HG02798 (cell line): Measurements from ENCODE around the gene C1QTNF12.
"Not testable (repeated sequence)": the region's sequence is repeated elsewhere in the genome, so short reads cannot be mapped to it uniquely, and the experiment has no call there.

Experiments used
- ATAC-seq: cut with Tn5 transposase; IDR thresholded peaks from one replicate; pipeline ENCODE4 v1.9.1; 2021; ENCODE audit warnings: mild to moderate bottlenecking; ENCODE audit not compliant: unreplicated experiment, poor library complexity

C1QTNF12 gene

DNA sequence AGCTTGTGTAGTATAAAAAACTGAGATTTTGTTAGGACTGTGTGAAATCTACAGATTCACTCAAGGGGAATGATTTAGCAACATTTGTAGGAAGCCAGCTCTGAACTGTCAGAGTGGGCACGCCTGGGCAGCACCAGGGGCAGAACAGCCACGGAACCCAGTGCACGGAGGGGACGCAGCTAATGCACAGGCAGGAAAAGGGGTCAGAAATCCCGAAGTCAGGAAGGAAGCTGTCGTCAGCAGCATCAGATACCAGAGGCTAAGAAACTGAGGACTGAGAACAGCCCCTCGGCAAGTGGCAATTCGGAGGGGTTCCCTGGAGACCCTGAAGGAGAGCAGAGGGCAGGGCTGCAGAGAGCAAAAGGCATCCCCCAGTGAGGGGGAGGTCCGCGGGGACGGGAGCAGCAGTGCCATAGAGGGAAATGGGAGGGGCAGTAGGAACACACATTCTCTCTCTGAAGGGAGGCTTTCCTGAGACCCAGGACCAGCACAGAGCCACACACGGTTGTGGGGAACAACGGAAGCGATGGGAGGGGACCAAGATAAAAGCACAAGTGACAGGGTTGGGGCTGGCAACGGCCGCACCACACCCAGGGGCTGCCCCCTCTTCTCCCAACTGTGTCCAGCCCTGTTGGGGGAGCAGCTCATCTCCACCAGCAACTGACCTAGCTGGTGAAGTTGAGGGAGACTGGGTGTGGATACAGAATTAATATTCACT lies 14.5 kb upstream of the C1QTNF12 start:
- ATAC-seq, result no peak

DNA sequence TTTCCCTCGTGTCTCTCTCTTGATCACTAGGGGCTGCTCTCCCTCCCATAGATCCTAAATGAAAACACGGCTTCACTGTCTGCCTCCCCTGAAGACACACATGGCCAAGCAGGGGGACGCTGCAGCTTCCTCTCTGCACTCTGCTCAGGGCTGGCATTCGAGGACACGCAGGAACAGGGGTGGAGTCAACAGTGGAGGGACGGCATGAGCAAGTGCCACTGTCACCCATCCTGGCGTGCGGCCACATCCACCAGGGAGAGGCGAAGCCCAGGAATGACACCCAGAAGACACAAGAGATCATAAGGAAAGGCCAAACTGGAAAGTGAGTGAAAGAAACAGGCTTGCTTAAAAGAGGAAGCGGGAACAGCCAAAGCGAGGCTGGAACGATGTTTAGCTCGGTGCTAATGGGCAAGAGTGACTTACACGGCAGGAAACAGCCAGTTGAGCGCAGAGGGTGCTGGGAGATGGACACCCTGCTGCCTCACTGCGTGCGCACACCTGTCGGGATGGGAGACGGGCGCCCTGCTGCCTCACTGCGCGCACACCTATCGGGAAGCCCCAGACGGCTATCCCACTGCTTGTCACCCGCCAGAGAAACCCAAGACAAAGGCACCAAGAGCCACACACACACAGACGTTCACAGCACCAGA lies 13.6 kb upstream of the C1QTNF12 start:
- ATAC-seq, result no peak

DNA sequence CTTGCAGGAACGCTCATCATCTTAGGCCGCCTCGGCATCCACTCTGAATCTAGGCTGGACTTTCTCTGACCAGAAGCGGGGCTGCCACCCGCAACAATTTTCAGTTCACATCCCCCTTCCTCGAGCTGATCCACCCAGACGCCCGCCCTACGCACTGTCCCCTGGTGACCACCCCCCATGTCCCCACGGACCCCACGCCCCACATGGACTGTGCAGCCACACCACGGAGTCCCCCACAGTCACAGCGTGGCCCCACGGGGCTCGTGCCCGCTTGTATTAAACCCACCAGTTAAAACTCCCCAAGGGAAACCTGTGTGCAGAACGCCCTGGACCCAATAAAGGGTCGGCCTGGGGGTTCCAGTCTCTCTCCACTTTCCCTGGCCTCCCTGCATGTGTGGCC lies 13.0 kb upstream of the C1QTNF12 start:
- ATAC-seq, result no peak

- ATAC-seq, result no peak
Observed at GRCh38 chr1:1259119-1259488, 12.6 kb upstream of the C1QTNF12 start.

DNA sequence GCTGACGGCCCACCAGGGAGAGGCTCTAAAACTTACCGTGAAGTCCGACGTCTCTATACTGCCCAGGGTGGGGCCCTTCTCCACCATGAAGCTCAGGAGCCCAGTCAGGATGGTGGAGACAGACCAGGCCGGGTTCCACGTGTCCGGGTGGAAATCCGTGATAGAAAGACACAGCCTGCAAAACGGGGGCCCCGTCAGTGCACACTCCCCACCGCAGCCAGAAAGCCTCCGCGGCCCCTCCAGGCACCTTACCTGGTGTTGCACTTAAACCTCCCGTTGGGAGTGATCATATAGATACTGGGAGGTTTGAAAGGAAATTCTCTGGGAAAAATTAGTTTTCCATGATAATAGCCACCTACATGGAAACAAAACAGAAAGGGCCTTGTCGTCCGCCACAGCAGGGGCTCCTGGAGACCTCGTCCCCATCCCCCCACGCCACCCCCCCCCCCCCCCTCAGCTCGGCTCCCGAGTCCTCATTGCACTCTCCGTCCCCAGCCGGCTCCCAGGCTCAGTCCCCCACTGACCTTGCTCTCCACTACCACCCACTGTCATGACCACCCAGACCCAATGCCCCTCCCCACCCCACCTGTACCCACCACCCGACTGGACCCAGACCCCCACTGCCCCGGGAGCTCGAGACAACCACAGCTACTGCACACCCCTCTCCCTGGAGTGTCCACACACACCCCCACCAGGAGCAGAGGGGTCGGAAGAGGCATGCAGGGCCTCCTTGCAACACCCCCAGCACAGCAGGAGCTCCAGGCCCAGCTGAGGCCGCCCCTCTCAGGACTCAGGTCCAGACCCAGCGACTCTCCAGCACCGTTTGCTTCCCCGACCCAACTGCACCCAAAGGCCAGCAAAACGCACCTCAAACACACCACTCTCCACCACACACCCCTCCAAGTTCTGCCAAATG lies 10.7 kb upstream of the C1QTNF12 start:
- ATAC-seq, result no peak

DNA sequence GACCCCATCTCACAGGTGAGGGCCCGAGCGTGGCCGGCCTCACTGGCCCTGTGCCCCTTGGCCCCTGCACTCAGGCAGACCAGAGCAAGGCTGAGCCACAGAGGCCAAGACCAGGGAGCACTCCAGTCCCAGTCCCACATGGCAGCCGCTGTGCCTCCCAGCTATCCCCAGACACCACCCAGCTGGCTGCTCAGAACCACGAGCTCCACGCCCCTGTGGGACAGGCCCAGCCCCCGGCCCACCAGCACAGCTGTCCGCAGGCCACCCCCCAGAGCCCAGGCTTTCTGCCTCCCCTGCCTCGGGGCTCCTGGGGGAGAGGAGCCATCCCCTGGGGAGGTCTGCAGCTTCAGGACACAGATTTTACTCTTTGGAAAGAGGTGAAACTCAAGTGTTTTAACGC lies 9.1 kb upstream of the C1QTNF12 start:
- ATAC-seq, result no peak

DNA sequence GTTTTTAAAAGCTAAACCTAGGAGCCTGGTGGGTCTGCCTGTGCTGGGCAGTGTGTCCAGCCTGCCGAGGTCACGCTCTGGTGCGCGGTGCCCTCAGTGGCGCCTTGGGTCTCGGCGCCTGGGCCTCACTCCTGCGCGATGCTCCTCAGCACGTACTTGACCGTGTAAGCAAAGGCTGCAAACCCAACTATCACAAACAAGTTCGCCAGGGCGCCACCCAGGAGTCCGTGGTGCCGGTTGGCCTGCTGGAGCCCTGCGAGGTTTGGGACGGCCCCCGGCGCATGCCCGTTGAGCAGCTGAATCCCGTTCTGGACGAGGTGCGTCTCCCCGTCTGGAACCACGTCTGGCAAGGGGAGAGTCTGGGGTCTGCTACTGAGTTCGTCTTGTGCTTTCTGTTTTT lies 8.6 kb upstream of the C1QTNF12 start:
- ATAC-seq, result no peak

DNA sequence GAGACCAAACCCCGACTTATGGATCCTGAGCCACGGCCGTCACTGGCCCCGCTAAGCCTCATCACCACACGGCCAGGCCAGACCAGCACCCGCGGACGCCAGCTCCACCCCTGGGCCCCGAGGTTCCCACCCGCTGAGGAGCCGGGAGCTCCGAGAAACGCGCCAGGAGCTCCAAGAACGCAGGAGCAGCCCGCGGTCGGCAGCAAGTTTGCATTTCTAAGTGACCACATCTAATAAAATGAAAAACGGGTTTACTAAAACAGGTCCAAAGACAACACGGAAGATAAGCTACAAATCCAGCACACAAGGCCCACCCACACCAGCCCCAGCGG lies 8.1 kb upstream of the C1QTNF12 start:
- ATAC-seq, result no peak

DNA sequence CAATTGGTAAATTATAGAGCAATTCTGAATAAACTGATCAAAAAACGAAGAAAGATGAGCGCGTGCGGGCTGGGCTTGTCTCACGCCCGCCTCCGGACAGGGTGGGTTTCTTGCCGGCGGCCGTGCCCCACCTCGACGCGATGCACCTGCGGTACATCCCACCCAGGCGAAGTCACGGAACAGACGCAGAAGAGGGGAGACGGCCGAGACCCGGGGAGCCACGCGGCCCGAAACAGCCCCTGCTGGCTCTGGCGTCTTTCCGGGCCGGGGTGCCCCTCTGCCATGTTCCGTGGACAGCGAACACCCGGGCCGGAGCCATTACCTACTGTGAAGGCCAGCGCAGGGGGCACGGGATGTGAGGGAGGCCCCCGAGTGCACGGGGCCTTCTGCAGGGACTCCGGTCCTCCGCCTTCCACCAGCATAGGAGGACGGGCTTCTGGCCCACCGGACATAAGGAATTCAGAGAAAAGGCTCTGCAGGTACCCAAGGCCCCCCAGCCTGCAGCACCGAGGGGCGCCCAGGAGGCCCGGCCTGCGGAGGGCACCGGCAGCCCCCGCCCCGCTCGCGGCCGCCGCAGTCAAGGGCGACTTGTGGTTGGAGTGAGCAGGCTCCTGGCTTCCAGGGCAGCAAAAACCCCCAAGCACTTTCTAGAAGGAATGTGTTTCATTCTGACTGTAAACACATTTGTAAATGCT lies 7.6 kb upstream of the C1QTNF12 start:
- no peak for ATAC-seq

DNA sequence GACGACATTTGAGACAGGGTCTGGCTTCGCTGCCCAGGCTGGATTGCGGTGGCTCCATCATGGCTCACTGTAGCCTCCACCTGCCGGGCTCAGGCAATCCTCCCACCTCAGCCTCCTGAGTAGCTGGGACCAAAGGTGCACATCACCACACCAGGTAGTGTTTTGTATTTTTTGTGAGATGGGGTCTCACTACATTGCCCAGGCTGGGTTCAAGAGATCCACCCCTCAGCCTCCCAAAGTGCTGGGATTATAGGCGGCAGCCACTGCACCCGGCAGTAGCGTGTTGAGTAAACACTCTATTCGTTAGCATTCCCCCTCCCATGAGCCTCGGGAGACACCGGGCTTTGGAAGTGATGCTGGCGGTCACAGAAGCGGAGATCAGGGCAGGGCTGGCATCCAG lies 6.8 kb upstream of the C1QTNF12 start:
- no peak for ATAC-seq

DNA sequence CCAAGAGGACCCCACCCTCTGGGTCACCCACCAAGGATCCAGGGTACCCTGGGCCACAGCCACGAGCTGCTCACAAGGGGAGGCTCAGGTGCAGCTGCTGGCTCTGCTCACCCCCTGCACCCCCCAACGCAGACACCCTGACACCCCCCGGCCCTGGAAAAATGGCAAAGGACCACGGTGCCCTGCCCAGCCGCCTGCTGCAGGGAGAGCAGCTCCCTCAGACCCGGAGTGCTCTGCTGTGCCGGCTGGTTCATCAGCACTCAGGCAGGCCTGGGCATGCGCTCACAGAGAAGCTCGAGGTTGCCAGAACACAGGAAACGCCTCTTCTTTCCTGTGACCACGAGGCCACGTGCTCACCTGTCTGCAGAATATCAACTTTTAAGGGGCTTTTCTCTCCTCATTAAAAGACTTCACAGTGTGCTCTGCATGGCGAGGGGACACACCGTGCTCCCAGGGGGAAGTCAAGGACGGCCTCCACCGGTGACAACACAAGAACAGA lies 4.3 kb upstream of the C1QTNF12 start:
- no peak for ATAC-seq

DNA sequence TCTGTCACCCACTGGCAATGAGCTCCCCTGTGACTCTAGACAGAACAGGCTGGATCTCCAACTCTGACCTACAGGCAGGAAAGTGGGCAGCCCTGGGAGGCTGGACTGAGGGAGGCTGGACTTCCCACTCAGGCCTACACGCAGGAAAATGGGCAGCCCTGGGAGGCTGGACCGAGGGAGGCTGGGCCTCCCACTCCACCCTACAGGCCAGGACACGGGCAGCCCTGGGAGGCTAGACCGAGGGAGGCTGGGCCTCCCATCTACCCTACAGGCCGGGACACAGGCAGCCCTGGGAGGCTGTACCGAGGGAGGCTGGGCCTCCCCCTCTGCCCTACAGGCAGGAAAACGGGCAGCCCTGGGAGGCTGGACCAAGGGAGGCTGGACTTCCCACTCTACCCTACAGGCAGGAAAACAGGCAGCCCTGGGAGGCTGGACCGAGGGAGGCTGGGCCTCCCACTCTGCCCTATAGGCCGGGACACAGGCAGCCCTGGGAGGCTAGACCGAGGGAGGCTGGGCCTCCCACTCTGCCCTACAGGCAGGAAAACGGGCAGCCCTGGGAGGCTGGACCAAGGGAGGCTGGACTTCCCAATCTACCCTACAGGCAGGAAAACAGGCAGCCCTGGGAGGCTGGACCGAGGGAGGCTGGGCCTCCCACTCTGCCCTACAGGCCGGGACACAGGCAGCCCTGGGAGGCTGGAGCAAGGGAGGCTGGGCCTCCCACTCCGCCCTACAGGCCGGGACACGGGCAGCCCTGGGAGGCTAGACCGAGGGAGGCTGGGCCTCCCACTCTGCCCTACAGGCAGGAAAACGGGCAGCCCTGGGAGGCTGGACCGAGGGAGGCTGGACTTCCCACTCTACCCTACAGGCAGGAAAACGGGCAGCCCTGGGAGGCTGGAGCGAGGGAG lies 1.7 kb upstream of the C1QTNF12 start:
- ATAC-seq, result not testable (repeated sequence)

DNA sequence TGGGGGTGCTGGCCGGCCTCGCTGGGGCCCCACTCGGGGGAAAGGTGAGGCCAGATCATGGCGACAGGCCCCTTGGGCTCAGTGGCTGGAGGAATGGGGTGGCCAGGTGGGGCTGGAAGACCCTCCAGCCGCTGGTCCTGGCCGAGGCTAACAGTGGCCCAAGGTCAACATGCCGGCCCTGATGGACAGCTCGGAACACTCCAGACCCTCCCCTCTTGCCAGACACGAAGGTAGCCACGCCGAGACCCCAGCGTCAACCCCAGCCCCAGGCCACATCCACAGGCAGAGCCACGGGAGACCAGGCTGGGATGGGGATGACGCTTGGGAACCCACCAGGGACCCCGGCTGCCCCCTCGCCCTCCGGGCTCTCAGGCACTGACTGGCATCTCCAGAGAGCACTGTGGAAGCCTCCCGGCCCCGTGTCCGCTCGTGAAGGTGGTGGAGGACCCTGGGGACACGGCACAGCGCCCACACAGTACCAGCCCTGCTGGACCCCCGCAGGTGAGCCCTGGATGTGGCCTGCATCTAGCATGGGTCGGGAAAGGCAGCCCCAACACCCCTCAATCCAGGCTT lies 905 bp upstream of the C1QTNF12 start:
- ATAC-seq, result no peak

DNA sequence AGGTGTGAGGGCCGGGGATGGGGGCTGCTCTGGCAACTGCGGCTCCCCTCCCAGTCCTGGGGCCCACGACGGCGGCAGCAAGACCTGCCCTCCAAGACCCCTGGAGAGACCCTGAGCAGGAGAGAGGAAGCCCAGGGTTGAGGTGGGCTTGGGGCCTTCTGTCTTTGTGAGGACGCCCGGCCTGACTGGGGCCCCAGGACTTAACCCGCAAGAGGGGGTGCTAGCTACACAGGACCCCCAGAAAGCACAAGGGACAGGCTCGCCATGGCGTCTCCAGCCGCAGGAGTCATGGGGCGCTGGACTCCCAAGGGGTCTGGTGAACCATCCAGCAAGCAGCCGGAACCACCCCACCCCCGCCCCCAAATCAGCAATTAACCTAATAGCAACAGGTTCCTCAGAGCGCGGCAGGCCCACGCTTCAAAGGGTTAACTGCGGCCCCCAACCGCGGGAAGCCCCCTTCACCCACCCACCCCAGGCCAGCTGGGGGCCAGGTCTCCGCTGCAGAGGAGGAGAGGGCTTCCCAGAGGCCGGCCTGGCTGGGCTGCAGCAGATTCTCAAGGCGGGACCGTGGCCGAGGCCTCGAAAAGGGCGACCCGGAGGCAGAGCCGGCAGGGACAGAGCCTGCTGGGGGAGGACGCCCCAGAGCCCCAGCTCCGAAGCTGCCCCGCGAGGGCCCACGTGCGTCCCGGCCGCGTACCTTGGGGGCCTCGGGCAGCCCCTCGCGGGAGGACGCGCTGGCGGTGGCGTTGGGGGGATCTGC lies 525 bp downstream of the C1QTNF12 start:
- no peak for ATAC-seq

- no peak for ATAC-seq
Observed at GRCh38 chr1:1245178-1245816, 1.2 kb downstream of the C1QTNF12 start.

GRCh38 chr1:1244192-1244811 lies 2.2 kb downstream of the C1QTNF12 start:
- no peak for ATAC-seq

- no peak for ATAC-seq
Observed at GRCh38 chr1:1243807-1244191, 2.7 kb downstream of the C1QTNF12 start.

GRCh38 chr1:1243266-1243660 lies 3.3 kb downstream of the C1QTNF12 start:
- no peak for ATAC-seq
